GM23338 (cell line): ENCODE data around the gene ROS1. TPM values are rescaled to one million over a fixed set of nuclear protein-coding genes. Genes with fewer than 3 reads are reported as not detected.

Experiments used
- ATAC-seq: fragments of 200-7000 bp; cut with Tn5 transposase; 3 replicates; pipeline ENCODE4 v1.9.1; 2020
- DNase-seq: peaks from one replicate; pipeline ENCODE4 v3.0.0-alpha.2; 2015; ENCODE audit warnings: low spot score
- H2AFZ ChIP-seq: fragments of 200-600 bp; sonication (generic); 2 replicates; pipeline ENCODE4 v1.8.0; 2016; ENCODE audit warnings: antibody characterized with exemption, mild to moderate bottlenecking, moderate library complexity
- H3F3A ChIP-seq: fragments of 200-600 bp; sonication (generic); replicated peaks from 2 replicates; pipeline ENCODE4 v1.8.0; 2017; ENCODE audit warnings: antibody characterized with exemption, mixed run types, low read depth
- H3K27ac ChIP-seq: fragments of 200-600 bp; sonication (generic); 2 replicates; pipeline ENCODE4 v1.6.1; 2016; ENCODE audit warnings: low read depth
- H3K27me3 ChIP-seq: fragments of 200-600 bp; sonication (generic); 2 replicates; pipeline ENCODE4 v1.8.0; 2016; ENCODE audit warnings: mild to moderate bottlenecking, mixed run types, moderate library complexity; ENCODE audit not compliant: insufficient read depth
- H3K36me3 ChIP-seq: fragments of 200-600 bp; sonication (generic); 2 replicates; pipeline ENCODE4 v1.8.0; 2016; ENCODE audit warnings: mild to moderate bottlenecking; ENCODE audit not compliant: insufficient read depth
- H3K4me1 ChIP-seq: fragments of 200-600 bp; sonication (generic); 2 replicates; pipeline ENCODE4 v1.8.0; 2016; ENCODE audit warnings: mild to moderate bottlenecking, moderate library complexity; ENCODE audit not compliant: insufficient read depth
- H3K4me2 ChIP-seq: fragments of 200-600 bp; sonication (generic); 2 replicates; pipeline ENCODE4 v1.7.1; 2017; ENCODE audit warnings: mixed run types
- H3K4me3 ChIP-seq: fragments of 200-600 bp; sonication (generic); 2 replicates; pipeline ENCODE4 v1.6.1; 2016; ENCODE audit warnings: mixed run types
- H3K79me2 ChIP-seq: fragments of 200-600 bp; sonication (generic); replicated peaks from 2 replicates; pipeline ENCODE4 v1.8.0; 2017; ENCODE audit warnings: mild to moderate bottlenecking; ENCODE audit not compliant: insufficient read depth
- H3K9me2 ChIP-seq: fragments of 200-600 bp; sonication (generic); 2 replicates; pipeline ENCODE4 v1.8.0; 2017; ENCODE audit not compliant: insufficient read depth
- H4K20me1 ChIP-seq: fragments of 200-600 bp; sonication (generic); replicated peaks from 2 replicates; pipeline ENCODE4 v1.8.0; 2017; ENCODE audit warnings: mild to moderate bottlenecking; ENCODE audit not compliant: insufficient read depth
- H3K27ac Mint-ChIP-seq: 2 replicates; pipeline ENCODE4 v1.8.0; 2020; ENCODE audit warnings: inconsistent platforms, mild to moderate bottlenecking, moderate library complexity, mixed read lengths
- H3K27me3 Mint-ChIP-seq: 3 replicates; pipeline ENCODE4 v1.8.0; 2022; ENCODE audit warnings: low read depth, mild to moderate bottlenecking, moderate library complexity, mixed read lengths, inconsistent platforms; ENCODE audit not compliant: insufficient read depth, poor library complexity
- H3K36me3 Mint-ChIP-seq: 3 replicates; pipeline ENCODE4 v1.8.0; 2021; ENCODE audit warnings: low read depth, mild to moderate bottlenecking, inconsistent platforms, moderate library complexity, mixed read lengths
- H3K4me1 Mint-ChIP-seq: 3 replicates; pipeline ENCODE4 v1.8.0; 2020; ENCODE audit warnings: mild to moderate bottlenecking, inconsistent platforms, mixed read lengths
- H3K4me3 Mint-ChIP-seq: 3 replicates; pipeline ENCODE4 v1.8.0; 2021; ENCODE audit warnings: moderate library complexity, mild to moderate bottlenecking, inconsistent platforms, mixed read lengths
- H3K9me3 Mint-ChIP-seq: 3 replicates; pipeline ENCODE4 v1.8.0; 2020; ENCODE audit warnings: moderate library complexity, mild to moderate bottlenecking, inconsistent platforms, mixed read lengths
- CREB1 ChIP-seq: fragments of 250-450 bp; sonication (Bioruptor Pico); IDR thresholded peaks from 2 replicates; pipeline ENCODE4 v1.5.0; 2020; ENCODE audit warnings: low read depth, mild to moderate bottlenecking, moderate library complexity
- CTCF ChIP-seq, 2 experiments: fragments of 200-600 bp in 1 of 2; sonication (generic) in 1 of 2; conservative IDR thresholded peaks; 2 replicates each; pipeline versions ENCODE4 v1.5.1 to v1.6.1; 2016 to 2017; ENCODE audit warnings: antibody characterized with exemption in 2 of 2, low read depth in 2 of 2, mild to moderate bottlenecking in 2 of 2, moderate library complexity in 1 of 2
- EZH2 ChIP-seq: fragments of 200-600 bp; sonication (generic); IDR thresholded peaks from one replicate; pipeline ENCODE4 v1.8.0; 2017; ENCODE audit warnings: antibody characterized with exemption, mild to moderate bottlenecking, low read depth; ENCODE audit not compliant: unreplicated experiment
- EZH2phosphoT487 ChIP-seq: fragments of 200-600 bp; sonication (generic); IDR thresholded peaks from one replicate; pipeline ENCODE4 v1.8.1; 2018; ENCODE audit warnings: antibody characterized with exemption; ENCODE audit not compliant: unreplicated experiment
- JUNB ChIP-seq: IDR thresholded peaks from one replicate; pipeline ENCODE4 v1.6.1; 2016; ENCODE audit warnings: antibody characterized with exemption; ENCODE audit not compliant: unreplicated experiment
- NANOG ChIP-seq: IDR thresholded peaks from 2 replicates; pipeline ENCODE4 v1.6.1; 2016; ENCODE audit warnings: antibody characterized with exemption, borderline replicate concordance
- POLR2AphosphoS5 ChIP-seq: IDR thresholded peaks from 2 replicates; pipeline ENCODE4 v1.6.1; 2016; ENCODE audit warnings: antibody characterized with exemption, low read depth
- STAT1 ChIP-seq: IDR thresholded peaks from one replicate; pipeline ENCODE4 v1.6.1; 2016; ENCODE audit warnings: antibody characterized with exemption; ENCODE audit not compliant: unreplicated experiment
- ZNF114 ChIP-seq: fragments of 250-450 bp; sonication (Bioruptor Pico); IDR thresholded peaks from 2 replicates; pipeline ENCODE4 v1.5.0; 2020; ENCODE audit warnings: mild to moderate bottlenecking, moderate library complexity
- ZNF331 ChIP-seq: fragments of 250-450 bp; sonication (Bioruptor Pico); IDR thresholded peaks from 2 replicates; pipeline ENCODE4 v1.5.0; 2020; ENCODE audit warnings: low read depth, mild to moderate bottlenecking, moderate library complexity
- polyA plus RNA-seq: library from polyadenylated mRNA; unstranded; fragments of >200 nt; fragmentation: Nextera tagmentation; extraction: Ambion mirVana; gene quantifications from 2 replicates; pipeline ENCODE4 v1.2.1, GENCODE V29; 2016
- total RNA-seq: library from RNA; depleted of rRNA; stranded (reverse); fragments of >200 nt; shearing (Covaris generic); gene quantifications from 2 replicates; pipeline ENCODE4 v1.2.3, GENCODE V29; 2014
- TF ChIP-seq, protein P1 (sequence below): IDR thresholded peaks from one replicate; pipeline ENCODE4 v1.6.1; 2018; ENCODE audit warnings: antibody characterized with exemption; ENCODE audit not compliant: unreplicated experiment
- TF ChIP-seq, protein P2 (sequence below): IDR thresholded peaks from 2 replicates; pipeline ENCODE4 v1.6.1; 2016; ENCODE audit warnings: antibody characterized with exemption
- TF ChIP-seq, protein P3 (sequence below): fragments of 250-450 bp; sonication (Bioruptor Pico); IDR thresholded peaks from 2 replicates; pipeline ENCODE4 v1.5.0; 2020; ENCODE audit warnings: mild to moderate bottlenecking, moderate library complexity

Gene ROS1
- total and polyA plus RNA-seq, 2 experiments from 2014 or later = not detected

DNA sequence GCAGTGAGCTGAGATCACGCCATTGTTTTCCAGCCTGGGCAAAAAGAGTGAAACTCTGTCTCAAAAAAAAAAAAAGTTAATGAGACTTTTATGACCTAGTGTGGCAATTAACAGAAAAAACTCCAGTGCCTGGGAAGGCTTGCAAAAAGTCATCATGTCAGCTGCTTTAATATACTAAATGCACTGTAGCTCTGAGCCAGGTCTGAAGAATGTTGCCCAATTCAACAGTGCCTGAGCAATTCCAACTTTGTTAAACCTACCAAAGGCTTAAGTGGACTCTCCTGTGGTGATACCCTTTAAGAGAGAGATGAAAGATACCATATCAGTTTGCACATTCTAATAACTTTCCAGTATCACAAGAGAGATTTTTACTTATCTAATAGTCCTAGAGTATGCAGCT, 6.5 kb upstream of the ROS1 start:
- Histone ChIP-seq H4K20me1 (no peaks in the 10 kb centered on the region), H3K79me2 (no peaks in the 10 kb centered on the region), H2AFZ (no peak overlapping the region), H3K4me3 (no peak overlapping the region), H3K4me1 (no peaks in the 10 kb centered on the region), H3K36me3 (no peaks in the 10 kb centered on the region), H3K9me2 (no peaks in the 10 kb centered on the region; the same call in 1 of the 2 replicates), H3F3A (no peaks in the 10 kb centered on the region), H3K27ac (no peak overlapping the region), H3K27me3 (no peaks in the 10 kb centered on the region), H3K4me2 (no peak overlapping the region)
- H3K4me3 Mint-ChIP-seq = no peak overlapping the region
- no peak for TF ChIP-seq CTCF (conservative IDR thresholded peaks at IDR 0.05; ENCODE audit: low read depth in 2 of 2)
- TF ChIP-seq NANOG = no peak
- TF ChIP-seq EZH2phosphoT487 = no peak
- TF ChIP-seq, protein P1, sequence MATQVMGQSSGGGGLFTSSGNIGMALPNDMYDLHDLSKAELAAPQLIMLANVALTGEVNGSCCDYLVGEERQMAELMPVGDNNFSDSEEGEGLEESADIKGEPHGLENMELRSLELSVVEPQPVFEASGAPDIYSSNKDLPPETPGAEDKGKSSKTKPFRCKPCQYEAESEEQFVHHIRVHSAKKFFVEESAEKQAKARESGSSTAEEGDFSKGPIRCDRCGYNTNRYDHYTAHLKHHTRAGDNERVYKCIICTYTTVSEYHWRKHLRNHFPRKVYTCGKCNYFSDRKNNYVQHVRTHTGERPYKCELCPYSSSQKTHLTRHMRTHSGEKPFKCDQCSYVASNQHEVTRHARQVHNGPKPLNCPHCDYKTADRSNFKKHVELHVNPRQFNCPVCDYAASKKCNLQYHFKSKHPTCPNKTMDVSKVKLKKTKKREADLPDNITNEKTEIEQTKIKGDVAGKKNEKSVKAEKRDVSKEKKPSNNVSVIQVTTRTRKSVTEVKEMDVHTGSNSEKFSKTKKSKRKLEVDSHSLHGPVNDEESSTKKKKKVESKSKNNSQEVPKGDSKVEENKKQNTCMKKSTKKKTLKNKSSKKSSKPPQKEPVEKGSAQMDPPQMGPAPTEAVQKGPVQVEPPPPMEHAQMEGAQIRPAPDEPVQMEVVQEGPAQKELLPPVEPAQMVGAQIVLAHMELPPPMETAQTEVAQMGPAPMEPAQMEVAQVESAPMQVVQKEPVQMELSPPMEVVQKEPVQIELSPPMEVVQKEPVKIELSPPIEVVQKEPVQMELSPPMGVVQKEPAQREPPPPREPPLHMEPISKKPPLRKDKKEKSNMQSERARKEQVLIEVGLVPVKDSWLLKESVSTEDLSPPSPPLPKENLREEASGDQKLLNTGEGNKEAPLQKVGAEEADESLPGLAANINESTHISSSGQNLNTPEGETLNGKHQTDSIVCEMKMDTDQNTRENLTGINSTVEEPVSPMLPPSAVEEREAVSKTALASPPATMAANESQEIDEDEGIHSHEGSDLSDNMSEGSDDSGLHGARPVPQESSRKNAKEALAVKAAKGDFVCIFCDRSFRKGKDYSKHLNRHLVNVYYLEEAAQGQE = no peak
- no peak for TF ChIP-seq ZNF114 (CRISPR knock-in tag)
- no peak for TF ChIP-seq CREB1 (CRISPR knock-in tag)
- TF ChIP-seq EZH2 = no peak
- TF ChIP-seq STAT1 = no peak
- no peak for TF ChIP-seq ZNF331 (CRISPR knock-in tag)
- TF ChIP-seq POLR2AphosphoS5 = no peak
- TF ChIP-seq, protein P2, sequence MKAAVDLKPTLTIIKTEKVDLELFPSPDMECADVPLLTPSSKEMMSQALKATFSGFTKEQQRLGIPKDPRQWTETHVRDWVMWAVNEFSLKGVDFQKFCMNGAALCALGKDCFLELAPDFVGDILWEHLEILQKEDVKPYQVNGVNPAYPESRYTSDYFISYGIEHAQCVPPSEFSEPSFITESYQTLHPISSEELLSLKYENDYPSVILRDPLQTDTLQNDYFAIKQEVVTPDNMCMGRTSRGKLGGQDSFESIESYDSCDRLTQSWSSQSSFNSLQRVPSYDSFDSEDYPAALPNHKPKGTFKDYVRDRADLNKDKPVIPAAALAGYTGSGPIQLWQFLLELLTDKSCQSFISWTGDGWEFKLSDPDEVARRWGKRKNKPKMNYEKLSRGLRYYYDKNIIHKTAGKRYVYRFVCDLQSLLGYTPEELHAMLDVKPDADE = no peak
- TF ChIP-seq, protein P3, sequence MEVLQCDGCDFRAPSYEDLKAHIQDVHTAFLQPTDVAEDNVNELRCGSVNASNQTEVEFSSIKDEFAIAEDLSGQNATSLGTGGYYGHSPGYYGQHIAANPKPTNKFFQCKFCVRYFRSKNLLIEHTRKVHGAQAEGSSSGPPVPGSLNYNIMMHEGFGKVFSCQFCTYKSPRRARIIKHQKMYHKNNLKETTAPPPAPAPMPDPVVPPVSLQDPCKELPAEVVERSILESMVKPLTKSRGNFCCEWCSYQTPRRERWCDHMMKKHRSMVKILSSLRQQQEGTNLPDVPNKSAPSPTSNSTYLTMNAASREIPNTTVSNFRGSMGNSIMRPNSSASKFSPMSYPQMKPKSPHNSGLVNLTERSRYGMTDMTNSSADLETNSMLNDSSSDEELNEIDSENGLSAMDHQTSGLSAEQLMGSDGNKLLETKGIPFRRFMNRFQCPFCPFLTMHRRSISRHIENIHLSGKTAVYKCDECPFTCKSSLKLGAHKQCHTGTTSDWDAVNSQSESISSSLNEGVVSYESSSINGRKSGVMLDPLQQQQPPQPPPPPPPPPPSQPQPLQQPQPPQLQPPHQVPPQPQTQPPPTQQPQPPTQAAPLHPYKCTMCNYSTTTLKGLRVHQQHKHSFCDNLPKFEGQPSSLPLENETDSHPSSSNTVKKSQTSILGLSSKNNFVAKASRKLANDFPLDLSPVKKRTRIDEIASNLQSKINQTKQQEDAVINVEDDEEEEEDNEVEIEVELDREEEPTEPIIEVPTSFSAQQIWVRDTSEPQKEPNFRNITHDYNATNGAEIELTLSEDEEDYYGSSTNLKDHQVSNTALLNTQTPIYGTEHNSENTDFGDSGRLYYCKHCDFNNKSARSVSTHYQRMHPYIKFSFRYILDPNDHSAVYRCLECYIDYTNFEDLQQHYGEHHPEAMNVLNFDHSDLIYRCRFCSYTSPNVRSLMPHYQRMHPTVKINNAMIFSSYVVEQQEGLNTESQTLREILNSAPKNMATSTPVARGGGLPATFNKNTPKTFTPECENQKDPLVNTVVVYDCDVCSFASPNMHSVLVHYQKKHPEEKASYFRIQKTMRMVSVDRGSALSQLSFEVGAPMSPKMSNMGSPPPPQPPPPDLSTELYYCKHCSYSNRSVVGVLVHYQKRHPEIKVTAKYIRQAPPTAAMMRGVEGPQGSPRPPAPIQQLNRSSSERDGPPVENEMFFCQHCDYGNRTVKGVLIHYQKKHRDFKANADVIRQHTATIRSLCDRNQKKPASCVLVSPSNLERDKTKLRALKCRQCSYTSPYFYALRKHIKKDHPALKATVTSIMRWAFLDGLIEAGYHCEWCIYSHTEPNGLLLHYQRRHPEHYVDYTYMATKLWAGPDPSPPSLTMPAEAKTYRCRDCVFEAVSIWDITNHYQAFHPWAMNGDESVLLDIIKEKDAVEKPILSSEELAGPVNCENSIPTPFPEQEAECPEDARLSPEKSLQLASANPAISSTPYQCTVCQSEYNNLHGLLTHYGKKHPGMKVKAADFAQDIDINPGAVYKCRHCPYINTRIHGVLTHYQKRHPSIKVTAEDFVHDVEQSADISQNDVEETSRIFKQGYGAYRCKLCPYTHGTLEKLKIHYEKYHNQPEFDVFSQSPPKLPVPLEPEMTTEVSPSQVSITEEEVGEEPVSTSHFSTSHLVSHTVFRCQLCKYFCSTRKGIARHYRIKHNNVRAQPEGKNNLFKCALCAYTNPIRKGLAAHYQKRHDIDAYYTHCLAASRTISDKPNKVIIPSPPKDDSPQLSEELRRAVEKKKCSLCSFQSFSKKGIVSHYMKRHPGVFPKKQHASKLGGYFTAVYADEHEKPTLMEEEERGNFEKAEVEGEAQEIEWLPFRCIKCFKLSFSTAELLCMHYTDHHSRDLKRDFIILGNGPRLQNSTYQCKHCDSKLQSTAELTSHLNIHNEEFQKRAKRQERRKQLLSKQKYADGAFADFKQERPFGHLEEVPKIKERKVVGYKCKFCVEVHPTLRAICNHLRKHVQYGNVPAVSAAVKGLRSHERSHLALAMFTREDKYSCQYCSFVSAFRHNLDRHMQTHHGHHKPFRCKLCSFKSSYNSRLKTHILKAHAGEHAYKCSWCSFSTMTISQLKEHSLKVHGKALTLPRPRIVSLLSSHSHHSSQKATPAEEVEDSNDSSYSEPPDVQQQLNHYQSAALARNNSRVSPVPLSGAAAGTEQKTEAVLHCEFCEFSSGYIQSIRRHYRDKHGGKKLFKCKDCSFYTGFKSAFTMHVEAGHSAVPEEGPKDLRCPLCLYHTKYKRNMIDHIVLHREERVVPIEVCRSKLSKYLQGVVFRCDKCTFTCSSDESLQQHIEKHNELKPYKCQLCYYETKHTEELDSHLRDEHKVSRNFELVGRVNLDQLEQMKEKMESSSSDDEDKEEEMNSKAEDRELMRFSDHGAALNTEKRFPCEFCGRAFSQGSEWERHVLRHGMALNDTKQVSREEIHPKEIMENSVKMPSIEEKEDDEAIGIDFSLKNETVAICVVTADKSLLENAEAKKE (CRISPR knock-in tag) = no peak
- no peak for TF ChIP-seq JUNB
- H3K27me3 Mint-ChIP-seq = no peaks in the 10 kb centered on the region
- H3K9me3 Mint-ChIP-seq = no peaks in the 10 kb centered on the region
- no peak for ATAC-seq
- H3K27ac Mint-ChIP-seq = no peak overlapping the region
- H3K36me3 Mint-ChIP-seq = no peaks in the 10 kb centered on the region
- DNase-seq = no peak
- H3K4me1 Mint-ChIP-seq = peaks cover 4% of the 10 kb centered on the region; the same call in 2 of the 3 replicates
